MM.1S (cell line): ENCODE measurements around the gene NOS1.
"Not testable (repeated sequence)": the region's sequence is repeated elsewhere in the genome, so short reads cannot be mapped to it uniquely, and the experiment has no call there.

Experiments used
- CTCF ChIP-seq: fragments of 300-600 bp; sonication (generic); IDR thresholded peaks from 2 replicates; pipeline ENCODE4 v1.5.1; 2016; ENCODE audit warnings: antibody characterized with exemption, low read length, mixed read lengths
- EZH2phosphoT487 ChIP-seq: fragments of 300-600 bp; sonication (generic); IDR thresholded peaks from 2 replicates; pipeline ENCODE4 v1.6.1; 2018; ENCODE audit warnings: antibody characterized with exemption, low read length

- TF ChIP-seq EZH2phosphoT487, CTCF: not testable (repeated sequence)
Measured at GRCh38 chr12:117192581-117192980, 168.8 kb downstream of the NOS1 start.
